Activated CD4-positive, CD25-positive, alpha-beta regulatory T cell treated with anti-CD3 and anti-CD28 coated beads, Interleukin-2, amount 50 U/mL, for 72 hours (primary cell): Measurements from ENCODE around the gene CPEB4.

Source experiments
- DNase-seq: peaks from one replicate; pipeline ENCODE4 v3.0.0; 2021

The CPEB4 gene

DNA sequence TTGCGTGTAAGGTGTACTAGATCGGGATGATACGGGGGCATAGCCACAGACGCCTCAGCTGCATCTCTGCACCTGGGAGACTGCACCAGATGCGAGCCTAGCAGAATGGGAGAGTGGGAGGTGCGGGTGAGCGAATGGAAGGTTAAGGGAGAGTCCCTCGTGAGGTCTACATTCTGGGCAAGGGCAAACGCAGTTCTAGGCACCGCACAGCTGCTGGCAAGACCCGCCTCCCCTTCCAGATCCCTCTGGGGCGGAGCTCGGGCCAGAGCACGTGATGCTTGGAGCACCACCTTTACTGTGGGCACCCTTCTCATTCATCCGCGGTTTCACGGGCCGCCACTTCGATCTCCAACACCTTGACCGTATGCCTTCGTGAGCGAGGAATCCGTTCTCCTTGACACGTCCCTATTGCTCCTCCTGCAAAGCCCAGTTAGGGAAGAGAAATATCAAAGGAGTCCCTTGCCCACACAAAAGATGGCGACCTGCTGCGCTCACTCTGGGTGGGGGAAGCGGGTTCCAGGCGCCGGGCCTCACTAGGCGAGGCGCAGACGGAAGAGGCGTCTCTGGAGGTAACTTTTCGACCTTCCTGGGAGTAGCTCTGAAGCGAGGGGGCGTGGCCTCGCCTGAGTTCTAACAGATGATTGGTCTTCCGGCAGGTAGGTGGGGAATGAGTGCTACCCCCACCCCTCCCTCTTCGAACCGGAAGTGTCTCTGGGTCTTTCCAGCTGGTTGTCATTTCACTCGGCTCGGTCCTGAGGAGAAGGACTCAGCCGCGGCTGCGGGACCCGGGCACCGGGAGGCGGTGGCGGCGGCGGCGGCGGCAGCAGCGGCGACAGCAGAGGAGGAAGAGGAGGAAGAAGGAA lies at the start of gene CPEB4:
CPEB4 (plus strand) TSS at position 740 of the 863 bp plus-strand sequence. CDS start 1,385 bp downstream, outside the sequence.
- DNase-seq = peak; percentile 93

DNA sequence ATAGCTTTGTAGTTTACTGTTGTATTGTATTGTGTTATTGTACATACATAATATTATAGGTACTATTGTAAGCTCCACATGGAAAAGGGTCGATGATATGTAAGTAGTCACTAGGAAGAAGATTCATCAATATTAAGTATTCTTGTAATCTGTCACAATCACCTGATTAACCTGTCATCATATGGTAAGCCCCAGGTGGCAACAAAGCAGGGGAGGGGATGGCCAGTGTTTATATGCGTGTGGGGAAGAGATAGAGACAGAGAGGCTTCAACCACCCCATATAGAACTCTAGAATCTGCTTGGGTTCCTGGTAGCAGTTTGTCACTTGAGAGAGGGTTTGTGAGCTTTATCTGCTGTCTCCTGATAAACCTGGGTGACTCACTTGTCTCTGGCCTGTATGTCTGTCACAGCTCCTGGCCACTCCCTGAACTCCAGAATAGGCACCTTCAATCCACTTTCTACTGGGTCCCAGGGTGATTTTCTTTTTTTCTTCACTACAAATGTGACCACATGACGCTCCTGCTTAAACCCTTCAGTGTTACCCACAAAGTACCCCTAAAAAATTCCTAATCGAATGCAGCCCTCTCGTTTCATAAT lies 48.9 kb upstream of the CPEB4 start:
- DNase-seq = no peak

- no peak for DNase-seq
Observed at GRCh38 chr5:173840111-173840983, 47.8 kb upstream of the CPEB4 start.

DNA sequence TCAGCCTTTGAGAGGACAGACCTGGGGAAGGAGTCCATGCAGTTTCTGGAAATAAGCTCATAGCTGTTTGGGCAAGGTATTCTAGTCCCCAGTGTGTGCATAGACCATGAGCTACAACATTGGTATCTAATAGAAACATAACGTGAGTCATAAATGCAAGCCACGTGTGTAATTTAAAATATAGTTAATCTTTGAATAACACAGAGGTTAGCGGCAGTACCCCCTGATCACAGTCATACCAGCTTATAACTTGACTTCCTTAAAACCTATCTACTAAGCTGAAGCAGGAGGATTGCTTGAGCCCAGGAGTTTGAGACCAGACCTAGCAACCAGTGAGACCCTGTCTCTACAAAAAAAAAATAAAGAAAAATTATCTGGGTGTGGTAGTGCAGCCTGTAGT lies 46.4 kb upstream of the CPEB4 start:
- no peak for DNase-seq

DNA sequence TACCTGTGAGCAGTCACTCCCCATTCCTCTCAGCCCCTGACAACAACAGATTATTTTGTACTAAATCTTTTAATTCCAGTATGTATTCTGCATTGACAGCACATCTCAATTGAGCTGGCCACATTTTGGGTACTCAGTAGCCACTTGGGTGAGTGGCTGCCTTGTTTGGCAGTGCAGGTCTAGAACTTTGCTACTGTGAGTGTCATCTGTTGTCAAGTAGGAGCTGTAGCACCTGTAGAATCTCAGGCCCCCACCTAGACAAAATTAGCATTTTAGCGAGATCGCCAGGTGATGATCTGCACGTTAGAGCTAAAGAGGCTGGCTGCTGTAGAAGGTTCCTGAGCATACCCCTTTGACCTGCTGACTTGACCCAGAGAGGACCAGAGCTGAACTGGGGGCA lies 44.4 kb upstream of the CPEB4 start:
- DNase-seq = no peak

- no peak for DNase-seq
Observed at GRCh38 chr5:173845321-173845720, 42.8 kb upstream of the CPEB4 start.

DNA sequence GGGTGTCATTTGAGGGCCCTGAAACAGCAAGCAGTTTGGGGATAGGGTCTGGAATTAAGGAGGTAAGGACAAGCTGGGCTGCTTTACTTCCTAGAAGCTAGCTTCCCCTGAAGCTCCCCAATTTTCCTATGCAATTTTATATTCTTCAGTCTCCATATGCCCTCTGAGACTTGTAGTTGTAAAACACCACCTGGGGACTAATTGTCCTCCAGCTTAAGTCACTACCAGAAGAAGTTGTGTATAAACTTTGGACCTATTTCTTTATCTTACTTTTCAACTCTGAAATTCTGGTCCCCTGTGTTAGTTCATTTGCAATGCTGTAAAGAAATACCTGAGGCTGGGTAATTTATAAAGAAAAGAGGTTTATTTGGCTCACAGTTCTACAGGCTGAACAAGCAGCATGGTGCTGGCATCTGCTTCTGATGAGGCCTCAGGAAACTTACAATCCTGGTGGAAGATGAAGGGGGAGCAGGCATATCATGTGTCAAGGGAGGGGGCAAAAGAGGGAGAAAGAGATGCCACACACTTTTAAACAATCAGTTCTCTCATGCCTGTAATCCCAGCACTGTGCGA lies 41.1 kb upstream of the CPEB4 start:
- DNase-seq = no peak

DNA sequence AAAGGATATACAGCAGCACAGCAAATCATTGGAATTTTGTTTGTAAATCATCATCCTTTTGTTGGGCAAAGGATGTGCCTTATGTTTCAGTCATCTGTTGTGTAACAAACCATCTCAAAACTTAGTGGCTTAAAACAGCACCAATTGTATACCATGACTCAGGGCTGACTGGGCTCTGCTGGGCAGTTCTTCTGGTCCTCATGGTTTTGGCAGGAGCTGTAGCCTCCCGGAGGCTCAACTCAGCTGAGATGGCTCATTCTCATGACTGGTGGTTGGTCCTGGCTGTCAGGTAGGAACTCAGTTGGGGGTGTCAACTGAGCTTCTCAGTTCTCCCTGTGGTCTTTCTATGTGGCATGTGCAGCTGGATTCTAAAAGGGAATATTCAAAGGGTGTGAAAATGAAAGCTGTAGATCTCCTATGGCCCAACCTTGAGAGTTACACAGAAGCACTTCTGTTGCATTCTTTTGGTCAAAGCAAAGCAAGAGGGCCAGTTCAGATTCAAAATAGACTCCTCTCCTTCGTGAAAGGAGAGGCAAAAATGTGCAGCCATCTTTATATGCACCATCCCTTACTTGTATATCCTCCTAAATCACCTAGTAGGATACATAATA lies 39.1 kb upstream of the CPEB4 start:
- DNase-seq = no peak

- no peak for DNase-seq
Observed at GRCh38 chr5:173849908-173850307, 38.2 kb upstream of the CPEB4 start.

GRCh38 chr5:173850659-173851058 lies 37.5 kb upstream of the CPEB4 start:
- no peak for DNase-seq

GRCh38 chr5:173851595-173852243 lies 36.4 kb upstream of the CPEB4 start:
- no peak for DNase-seq

GRCh38 chr5:173852790-173853359 lies 35.3 kb upstream of the CPEB4 start:
- no peak for DNase-seq

GRCh38 chr5:173853370-173854131 lies 34.6 kb upstream of the CPEB4 start:
- no peak for DNase-seq

DNA sequence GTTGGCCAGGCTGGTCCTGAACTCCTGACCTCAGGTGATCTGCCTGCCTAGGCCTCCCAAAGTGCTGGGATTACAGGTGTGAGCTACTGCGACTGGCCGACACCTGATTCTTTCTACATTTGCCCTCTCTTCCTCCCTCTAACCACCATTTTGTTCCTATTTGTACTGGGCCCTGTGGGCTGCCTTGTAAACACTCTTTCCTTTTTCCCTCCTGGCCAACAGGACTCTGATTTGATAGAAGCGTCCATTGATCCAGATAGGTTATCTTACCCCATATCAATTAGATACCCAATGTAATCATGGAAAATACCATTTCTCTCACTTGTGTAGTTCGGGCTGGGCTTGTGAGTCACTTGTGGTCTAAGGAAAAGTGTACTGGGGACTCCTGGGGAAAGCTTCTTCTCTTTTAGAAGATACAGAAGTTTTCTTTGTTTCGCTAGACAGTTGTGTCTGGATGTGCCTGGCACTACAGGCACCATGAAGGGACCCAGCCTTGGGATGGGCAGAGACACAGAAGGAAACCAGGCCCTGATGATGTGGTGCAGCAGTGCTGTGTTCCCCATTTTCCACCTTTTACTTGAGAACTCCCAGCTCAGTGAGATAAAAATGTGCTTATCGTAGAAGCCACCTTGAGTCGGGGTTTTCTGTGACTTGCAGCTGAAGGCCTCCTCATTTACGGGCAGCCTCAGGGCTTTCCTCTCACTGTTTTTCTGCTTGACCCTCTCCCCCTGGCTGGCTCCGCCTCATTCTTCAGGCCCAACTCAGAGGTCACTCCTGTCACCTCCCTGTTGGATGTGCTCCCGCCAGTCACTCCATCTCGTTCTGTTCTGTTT lies 32.8 kb upstream of the CPEB4 start:
- no peak for DNase-seq

GRCh38 chr5:173855995-173856656 lies 32.0 kb upstream of the CPEB4 start:
- DNase-seq = no peak

DNA sequence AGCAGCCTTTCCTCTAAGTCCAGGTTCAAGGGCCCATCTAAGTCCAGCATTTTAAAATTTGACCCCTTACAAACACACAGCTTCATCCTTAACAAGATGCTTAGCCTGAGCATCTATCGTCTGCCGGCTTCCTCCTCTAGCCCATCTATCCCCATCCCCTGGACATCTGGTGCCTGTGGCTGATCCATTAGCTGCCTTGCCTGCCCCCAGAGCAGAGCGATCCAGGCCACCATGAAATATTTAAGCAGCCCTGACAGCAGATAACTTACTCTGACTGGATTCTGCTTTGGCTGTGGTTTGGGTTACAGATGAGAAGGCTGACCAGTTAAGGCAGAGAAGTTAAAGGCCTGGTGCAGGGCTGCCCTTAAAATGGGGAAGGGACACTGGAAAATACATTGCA lies 30.9 kb upstream of the CPEB4 start:
- DNase-seq = no peak

GRCh38 chr5:173858021-173858669 lies 30.0 kb upstream of the CPEB4 start:
- no peak for DNase-seq

DNA sequence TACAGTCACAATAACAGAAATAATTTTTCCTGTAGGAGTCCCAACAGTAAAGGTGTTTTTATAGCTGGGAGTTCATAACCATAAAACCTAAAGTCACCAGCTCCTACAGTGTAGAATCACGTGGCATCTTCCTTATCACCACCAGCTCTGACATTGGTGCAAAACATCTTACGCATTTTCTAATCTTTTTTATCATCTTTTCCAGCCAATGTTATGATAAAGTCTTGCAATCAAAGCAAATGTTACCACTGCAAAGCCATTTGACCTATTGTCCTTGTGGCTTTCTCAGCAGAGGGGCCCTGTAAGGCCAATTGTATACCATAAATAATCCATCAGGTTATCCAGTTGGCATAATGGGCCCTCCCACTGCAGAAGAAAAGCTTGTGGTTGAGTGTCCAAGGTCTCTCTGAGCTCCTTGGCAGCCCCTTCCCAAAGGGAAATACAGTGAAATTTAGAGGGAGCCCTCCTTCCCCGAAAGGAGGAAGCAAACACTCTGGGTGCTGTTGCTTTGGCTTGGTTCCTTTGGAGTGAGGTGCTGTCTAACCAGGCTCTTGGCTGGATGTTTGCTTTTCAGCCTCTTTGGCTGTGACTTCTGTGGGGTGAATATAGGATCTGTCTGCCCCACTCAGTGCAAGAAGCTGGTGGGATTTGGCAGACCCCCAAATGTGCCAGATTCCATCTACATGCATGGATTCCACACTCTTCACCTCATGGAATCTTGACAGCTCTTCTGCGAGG lies 29.3 kb upstream of the CPEB4 start:
- no peak for DNase-seq
